HEK293T (cell line): ENCODE measurements around the gene RCAN2.

ENCODE experiments used
- BHLHE40 ChIP-seq: fragments of 450-650 bp; IDR thresholded peaks from 2 replicates; pipeline ENCODE4 v1.6.1; 2016; ENCODE audit warnings: mild to moderate bottlenecking, moderate library complexity, borderline replicate concordance
- FOXM1 ChIP-seq: fragments of 450-650 bp; IDR thresholded peaks from 2 replicates; pipeline ENCODE4 v1.6.1; 2017; ENCODE audit warnings: mild to moderate bottlenecking, borderline replicate concordance
- L3MBTL2 ChIP-seq: fragments of 450-650 bp; conservative IDR thresholded peaks from 2 replicates; pipeline ENCODE4 v1.6.1; 2016; ENCODE audit warnings: mild to moderate bottlenecking
- SUZ12 ChIP-seq: fragments of 450-650 bp; IDR thresholded peaks from 2 replicates; pipeline ENCODE4 v1.6.1; 2016; ENCODE audit warnings: mild to moderate bottlenecking
- ZNF384 ChIP-seq: fragments of 450-650 bp; IDR thresholded peaks from 2 replicates; pipeline ENCODE4 v1.6.1; 2016
- TF ChIP-seq, protein P1 (sequence below): fragments of 450-650 bp; IDR thresholded peaks from 2 replicates; pipeline ENCODE4 v1.6.1; 2016

DNA sequence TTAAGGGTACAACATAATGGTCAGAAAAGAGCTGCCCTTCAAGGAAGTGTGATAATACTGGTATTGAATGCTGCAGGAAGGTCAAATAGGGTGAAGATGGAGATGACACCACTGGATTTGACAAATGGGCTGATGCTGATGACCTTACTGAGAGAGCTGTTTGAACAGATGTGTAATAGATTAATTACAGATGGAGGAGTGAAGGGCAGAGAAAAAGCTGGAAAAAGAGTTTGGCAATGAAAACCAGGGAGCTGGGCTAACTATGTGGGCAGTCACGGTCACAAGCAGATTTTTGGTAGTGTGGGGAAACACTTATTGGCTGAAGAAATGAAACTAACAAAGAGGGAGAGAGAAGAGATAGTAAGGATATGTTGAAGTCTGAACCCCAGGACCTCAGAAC lies 236.9 kb downstream of the RCAN2 start:
- TF ChIP-seq BHLHE40 (no peak), FOXM1 (no peak), ZNF384 (no peak), L3MBTL2 (no peak), SUZ12 (no peak)
- TF ChIP-seq, protein P1, sequence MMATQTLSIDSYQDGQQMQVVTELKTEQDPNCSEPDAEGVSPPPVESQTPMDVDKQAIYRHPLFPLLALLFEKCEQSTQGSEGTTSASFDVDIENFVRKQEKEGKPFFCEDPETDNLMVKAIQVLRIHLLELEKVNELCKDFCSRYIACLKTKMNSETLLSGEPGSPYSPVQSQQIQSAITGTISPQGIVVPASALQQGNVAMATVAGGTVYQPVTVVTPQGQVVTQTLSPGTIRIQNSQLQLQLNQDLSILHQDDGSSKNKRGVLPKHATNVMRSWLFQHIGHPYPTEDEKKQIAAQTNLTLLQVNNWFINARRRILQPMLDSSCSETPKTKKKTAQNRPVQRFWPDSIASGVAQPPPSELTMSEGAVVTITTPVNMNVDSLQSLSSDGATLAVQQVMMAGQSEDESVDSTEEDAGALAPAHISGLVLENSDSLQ: no peak
